HepG2 (cell line): ENCODE measurements around the gene SLC25A25. TPM values are rescaled to one million over a fixed set of nuclear protein-coding genes. Genes with fewer than 3 reads are reported as not detected.

Source experiments
- CENPBD1 ChIP-seq: sonication (generic); formaldehyde crosslinking; IDR thresholded peaks from 2 replicates; pipeline ENCODE4 v1.8.0; 2022; ENCODE audit warnings: missing genetic modification reagents, low read depth, mild to moderate bottlenecking, borderline replicate concordance
- GATAD2A ChIP-seq: IDR thresholded peaks from 2 replicates; pipeline ENCODE4 v1.6.1; 2016
- HIVEP1 ChIP-seq: sonication (generic); formaldehyde crosslinking; IDR thresholded peaks from 2 replicates; pipeline ENCODE4 v1.4.0; 2020; ENCODE audit warnings: mild to moderate bottlenecking, missing genetic modification reagents
- HOXA5 ChIP-seq: sonication (generic); formaldehyde crosslinking; IDR thresholded peaks from 2 replicates; pipeline ENCODE4 v1.4.0; 2020; ENCODE audit warnings: missing genetic modification reagents
- KDM3A ChIP-seq: IDR thresholded peaks from 2 replicates; pipeline ENCODE4 v1.6.1; 2018; ENCODE audit warnings: low read depth, missing compliant biosample characterization
- MAZ ChIP-seq, 2 experiments: sonication (generic) in 1 of 2; formaldehyde crosslinking in 1 of 2; IDR thresholded peaks; 2 replicates each; pipeline versions ENCODE4 v1.5.0 to v1.6.1; 2012 to 2020; ENCODE audit warnings: low read depth in 2 of 2, mild to moderate bottlenecking in 2 of 2, borderline replicate concordance in 1 of 2, improper control_type of control experiment in 1 of 2, low read length in 1 of 2, missing genetic modification reagents in 1 of 2, moderate library complexity in 1 of 2
- NR2C2 ChIP-seq: sonication (generic); formaldehyde crosslinking; IDR thresholded peaks from 2 replicates; pipeline ENCODE4 v1.4.0; 2020; ENCODE audit warnings: missing genetic modification reagents, mild to moderate bottlenecking, moderate library complexity, borderline replicate concordance
- PATZ1 ChIP-seq: sonication (generic); formaldehyde crosslinking; IDR thresholded peaks from 2 replicates; pipeline ENCODE4 v1.4.0; 2020; ENCODE audit warnings: missing genetic modification reagents
- PHF21A ChIP-seq: sonication (generic); formaldehyde crosslinking; IDR thresholded peaks from 2 replicates; pipeline ENCODE4 v1.5.0; 2020; ENCODE audit warnings: mild to moderate bottlenecking, missing genetic modification reagents
- POLR2A ChIP-seq, 2 experiments: IDR thresholded peaks; 2 replicates each; pipeline ENCODE4 v1.6.1; 2011; ENCODE audit warnings: low read depth in 2 of 2, low read length in 2 of 2, mild to moderate bottlenecking in 1 of 2, moderate library complexity in 1 of 2; ENCODE audit not compliant: insufficient read depth in 1 of 2
- POLR2AphosphoS5 ChIP-seq: IDR thresholded peaks from 2 replicates; pipeline ENCODE4 v1.6.1; 2012; ENCODE audit warnings: low read depth, low read length
- RXRA ChIP-seq: sonication (generic); formaldehyde crosslinking; IDR thresholded peaks from 2 replicates; pipeline ENCODE4 v1.5.1; 2020; ENCODE audit warnings: missing genetic modification reagents
- SAFB2 ChIP-seq: sonication (generic); formaldehyde crosslinking; IDR thresholded peaks from 2 replicates; pipeline ENCODE4 v1.5.1; 2020; ENCODE audit warnings: missing genetic modification reagents, low read depth, mild to moderate bottlenecking, borderline replicate concordance
- SALL2 ChIP-seq: sonication (generic); formaldehyde crosslinking; IDR thresholded peaks from 2 replicates; pipeline ENCODE4 v1.8.1; 2023; ENCODE audit warnings: mild to moderate bottlenecking, missing genetic modification reagents, inconsistent platforms
- SIX4 ChIP-seq: sonication (generic); formaldehyde crosslinking; IDR thresholded peaks from 2 replicates; pipeline ENCODE4 v1.4.0; 2020; ENCODE audit warnings: missing genetic modification reagents
- SOX13 ChIP-seq, 3 experiments: fragments of 450-650 bp in 1 of 3; sonication (generic) in 1 of 3; formaldehyde crosslinking in 1 of 3; IDR thresholded peaks in 2 of 3; conservative IDR thresholded peaks in 1 of 3; 2 replicates each; pipeline versions ENCODE4 v1.5.0 to v1.6.1; 2016 to 2020; ENCODE audit warnings: antibody characterized with exemption in 1 of 3, mild to moderate bottlenecking in 1 of 3, missing compliant biosample characterization in 1 of 3, missing genetic modification reagents in 1 of 3, moderate library complexity in 1 of 3
- ZNF333 ChIP-seq: sonication (generic); formaldehyde crosslinking; IDR thresholded peaks from 2 replicates; pipeline ENCODE4 v1.4.0; 2020; ENCODE audit warnings: mild to moderate bottlenecking, missing genetic modification reagents, borderline replicate concordance
- ZSCAN29 ChIP-seq: sonication (generic); formaldehyde crosslinking; conservative IDR thresholded peaks from 2 replicates; pipeline ENCODE4 v1.4.0; 2020; ENCODE audit warnings: mild to moderate bottlenecking, missing genetic modification reagents
- polyA plus RNA-seq, 8 experiments: library from polyadenylated mRNA; depleted of rRNA in 3 of 8; stranded (reverse) in 7 of 8; unstranded in 1 of 8; fragments of >200 nt; fragmentation: Illumina TruSeq in 4 of 8; extraction: Trizol in 4 of 8; gene quantifications; 2 replicates each; pipeline versions ENCODE4 v1.2.1 to v1.2.3, GENCODE V29; 2011 to 2016; ENCODE audit warnings: low read depth in 4 of 8, missing spikeins in 1 of 8, mixed read lengths in 1 of 8; ENCODE audit not compliant: insufficient read depth in 1 of 8
- total RNA-seq, 5 experiments: library from RNA; depleted of rRNA; stranded (reverse); fragments of >200 nt; fragmentation: Illumina TruSeq; extraction: Trizol; gene quantifications; 2 replicates each; pipeline ENCODE4 v1.2.3, GENCODE V29; 2016; ENCODE audit warnings: low read depth in 1 of 5
- TF ChIP-seq, protein P1 (sequence below): sonication (generic); formaldehyde crosslinking; IDR thresholded peaks from 2 replicates; pipeline ENCODE4 v1.5.0; 2020; ENCODE audit warnings: mild to moderate bottlenecking, missing genetic modification reagents, borderline replicate concordance

Gene SLC25A25
- total and polyA plus RNA-seq, 2 of the 13 experiments (the other 11 are each of a cell fraction or from before 2014, with no cell fraction given): 10.5 to 24.8 TPM

- TF ChIP-seq SAFB2 (CRISPR knock-in tag) (no peak), KDM3A (CRISPR knock-in tag) (no peak), RXRA (CRISPR knock-in tag) (peak; percentile 46; the same call in 1 of the 2 replicates), SIX4 (CRISPR knock-in tag) (no peak), NR2C2 (CRISPR knock-in tag) (peak; percentile 26; the same call in 1 of the 2 replicates), GATAD2A (CRISPR knock-in tag) (no peak), HIVEP1 (peak; percentile 68; the same call in 1 of the 2 replicates), ZSCAN29 (CRISPR knock-in tag) (no peak), POLR2A (IDR thresholded peaks at IDR 0.05; ENCODE audit: insufficient read depth in 1 of 2, low read depth in 2 of 2, low read length in 2 of 2) (no peak), ZNF333 (CRISPR knock-in tag) (0 out of 2 replicates have a peak, but pooled peaks have one; percentile 24), MAZ (IDR thresholded peaks at IDR 0.05; ENCODE audit: borderline replicate concordance, low read depth, low read length) (no peak), MAZ (CRISPR knock-in tag; IDR thresholded peaks at IDR 0.05; ENCODE audit: low read depth) (no peak), SOX13 (IDR thresholded peaks at IDR 0.05) (no peak), SOX13 (CRISPR knock-in tag; conservative IDR thresholded peaks at IDR 0.05 in 1 of 2, IDR thresholded peaks at IDR 0.05 in 1 of 2) (peak in 1 of 2 experiments; percentile 45; a peak in 1 of 4 replicates), CENPBD1 (CRISPR knock-in tag) (no peak), POLR2AphosphoS5 (no peak), PHF21A (peak; percentile 39; the same call in 1 of the 2 replicates), SALL2 (no peak), PATZ1 (CRISPR knock-in tag) (peak; percentile 84), HOXA5 (CRISPR knock-in tag) (no peak)
- TF ChIP-seq, protein P1, sequence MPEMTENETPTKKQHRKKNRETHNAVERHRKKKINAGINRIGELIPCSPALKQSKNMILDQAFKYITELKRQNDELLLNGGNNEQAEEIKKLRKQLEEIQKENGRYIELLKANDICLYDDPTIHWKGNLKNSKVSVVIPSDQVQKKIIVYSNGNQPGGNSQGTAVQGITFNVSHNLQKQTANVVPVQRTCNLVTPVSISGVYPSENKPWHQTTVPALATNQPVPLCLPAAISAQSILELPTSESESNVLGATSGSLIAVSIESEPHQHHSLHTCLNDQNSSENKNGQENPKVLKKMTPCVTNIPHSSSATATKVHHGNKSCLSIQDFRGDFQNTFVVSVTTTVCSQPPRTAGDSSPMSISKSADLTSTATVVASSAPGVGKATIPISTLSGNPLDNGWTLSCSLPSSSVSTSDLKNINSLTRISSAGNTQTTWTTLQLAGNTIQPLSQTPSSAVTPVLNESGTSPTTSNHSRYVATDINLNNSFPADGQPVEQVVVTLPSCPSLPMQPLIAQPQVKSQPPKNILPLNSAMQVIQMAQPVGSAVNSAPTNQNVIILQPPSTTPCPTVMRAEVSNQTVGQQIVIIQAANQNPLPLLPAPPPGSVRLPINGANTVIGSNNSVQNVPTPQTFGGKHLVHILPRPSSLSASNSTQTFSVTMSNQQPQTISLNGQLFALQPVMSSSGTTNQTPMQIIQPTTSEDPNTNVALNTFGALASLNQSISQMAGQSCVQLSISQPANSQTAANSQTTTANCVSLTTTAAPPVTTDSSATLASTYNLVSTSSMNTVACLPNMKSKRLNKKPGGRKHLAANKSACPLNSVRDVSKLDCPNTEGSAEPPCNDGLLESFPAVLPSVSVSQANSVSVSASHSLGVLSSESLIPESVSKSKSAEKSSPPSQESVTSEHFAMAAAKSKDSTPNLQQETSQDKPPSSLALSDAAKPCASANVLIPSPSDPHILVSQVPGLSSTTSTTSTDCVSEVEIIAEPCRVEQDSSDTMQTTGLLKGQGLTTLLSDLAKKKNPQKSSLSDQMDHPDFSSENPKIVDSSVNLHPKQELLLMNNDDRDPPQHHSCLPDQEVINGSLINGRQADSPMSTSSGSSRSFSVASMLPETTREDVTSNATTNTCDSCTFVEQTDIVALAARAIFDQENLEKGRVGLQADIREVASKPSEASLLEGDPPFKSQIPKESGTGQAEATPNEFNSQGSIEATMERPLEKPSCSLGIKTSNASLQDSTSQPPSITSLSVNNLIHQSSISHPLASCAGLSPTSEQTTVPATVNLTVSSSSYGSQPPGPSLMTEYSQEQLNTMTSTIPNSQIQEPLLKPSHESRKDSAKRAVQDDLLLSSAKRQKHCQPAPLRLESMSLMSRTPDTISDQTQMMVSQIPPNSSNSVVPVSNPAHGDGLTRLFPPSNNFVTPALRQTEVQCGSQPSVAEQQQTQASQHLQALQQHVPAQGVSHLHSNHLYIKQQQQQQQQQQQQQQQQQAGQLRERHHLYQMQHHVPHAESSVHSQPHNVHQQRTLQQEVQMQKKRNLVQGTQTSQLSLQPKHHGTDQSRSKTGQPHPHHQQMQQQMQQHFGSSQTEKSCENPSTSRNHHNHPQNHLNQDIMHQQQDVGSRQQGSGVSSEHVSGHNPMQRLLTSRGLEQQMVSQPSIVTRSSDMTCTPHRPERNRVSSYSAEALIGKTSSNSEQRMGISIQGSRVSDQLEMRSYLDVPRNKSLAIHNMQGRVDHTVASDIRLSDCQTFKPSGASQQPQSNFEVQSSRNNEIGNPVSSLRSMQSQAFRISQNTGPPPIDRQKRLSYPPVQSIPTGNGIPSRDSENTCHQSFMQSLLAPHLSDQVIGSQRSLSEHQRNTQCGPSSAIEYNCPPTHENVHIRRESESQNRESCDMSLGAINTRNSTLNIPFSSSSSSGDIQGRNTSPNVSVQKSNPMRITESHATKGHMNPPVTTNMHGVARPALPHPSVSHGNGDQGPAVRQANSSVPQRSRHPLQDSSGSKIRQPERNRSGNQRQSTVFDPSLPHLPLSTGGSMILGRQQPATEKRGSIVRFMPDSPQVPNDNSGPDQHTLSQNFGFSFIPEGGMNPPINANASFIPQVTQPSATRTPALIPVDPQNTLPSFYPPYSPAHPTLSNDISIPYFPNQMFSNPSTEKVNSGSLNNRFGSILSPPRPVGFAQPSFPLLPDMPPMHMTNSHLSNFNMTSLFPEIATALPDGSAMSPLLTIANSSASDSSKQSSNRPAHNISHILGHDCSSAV (CRISPR knock-in tag): no peak
Measured at GRCh38 chr9:128094950-128095544, 27.0 kb downstream of the SLC25A25 start (continued).
